RWPE1 (cell line): ENCODE data around the gene CFAP97.

Experiments used
- CTCF ChIA-PET: fragments of 350-600 bp; sonication (Branson Sonifier 250); formaldehyde crosslinking; extraction: SDS; loops from one replicate; lab custom pipeline; 2021; lab: Yijun Ruan, JAX
- POLR2A ChIA-PET: fragments of 400-600 bp; formaldehyde crosslinking; extraction: SDS; loops from one replicate; lab custom pipeline; 2020; ENCODE audit warnings: antibody characterized with exemption; ENCODE audit not compliant: low non-redundant PET; lab: Yijun Ruan, JAX
- DNase-seq: peaks from one replicate; pipeline ENCODE4 v3.0.0; 2012; ENCODE audit warnings: low spot score
- H3K27ac ChIP-seq: fragments of 450-650 bp; 2 replicates; pipeline ENCODE4 v1.5.1; 2017
- TF ChIP-seq, protein P1 (sequence below): fragments of 450-650 bp; conservative IDR thresholded peaks from 2 replicates; pipeline ENCODE4 v1.5.1; 2017; ENCODE audit warnings: low read depth, mild to moderate bottlenecking

Gene CFAP97

DNA sequence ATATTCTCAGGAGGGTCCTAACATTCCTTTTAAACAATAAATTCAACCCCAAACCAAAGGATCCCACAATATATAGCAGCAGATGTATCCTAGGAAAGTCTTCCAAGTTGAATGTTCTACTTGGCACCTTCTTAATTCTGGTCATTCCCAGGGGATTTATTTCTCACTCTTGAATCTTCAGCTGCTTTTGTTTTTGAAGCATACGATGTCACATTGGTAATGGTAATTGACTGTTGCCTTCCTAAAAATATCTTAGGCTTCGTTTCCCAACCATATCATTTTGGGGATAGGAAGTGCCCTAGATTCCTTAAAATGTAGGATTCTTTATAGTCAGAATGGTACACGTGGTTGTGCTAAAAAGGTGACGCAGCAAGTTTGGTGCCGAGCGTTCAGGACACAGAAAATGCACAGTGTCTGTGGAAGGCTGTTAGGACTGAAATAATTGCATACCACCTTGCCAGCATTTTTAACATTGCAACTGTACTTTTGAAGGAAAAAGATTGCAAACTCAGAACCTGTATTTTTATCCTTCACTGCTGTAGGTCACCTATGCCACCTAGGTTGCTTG is 13.7 kb upstream of the CFAP97 start:
- TF ChIP-seq, protein P1, sequence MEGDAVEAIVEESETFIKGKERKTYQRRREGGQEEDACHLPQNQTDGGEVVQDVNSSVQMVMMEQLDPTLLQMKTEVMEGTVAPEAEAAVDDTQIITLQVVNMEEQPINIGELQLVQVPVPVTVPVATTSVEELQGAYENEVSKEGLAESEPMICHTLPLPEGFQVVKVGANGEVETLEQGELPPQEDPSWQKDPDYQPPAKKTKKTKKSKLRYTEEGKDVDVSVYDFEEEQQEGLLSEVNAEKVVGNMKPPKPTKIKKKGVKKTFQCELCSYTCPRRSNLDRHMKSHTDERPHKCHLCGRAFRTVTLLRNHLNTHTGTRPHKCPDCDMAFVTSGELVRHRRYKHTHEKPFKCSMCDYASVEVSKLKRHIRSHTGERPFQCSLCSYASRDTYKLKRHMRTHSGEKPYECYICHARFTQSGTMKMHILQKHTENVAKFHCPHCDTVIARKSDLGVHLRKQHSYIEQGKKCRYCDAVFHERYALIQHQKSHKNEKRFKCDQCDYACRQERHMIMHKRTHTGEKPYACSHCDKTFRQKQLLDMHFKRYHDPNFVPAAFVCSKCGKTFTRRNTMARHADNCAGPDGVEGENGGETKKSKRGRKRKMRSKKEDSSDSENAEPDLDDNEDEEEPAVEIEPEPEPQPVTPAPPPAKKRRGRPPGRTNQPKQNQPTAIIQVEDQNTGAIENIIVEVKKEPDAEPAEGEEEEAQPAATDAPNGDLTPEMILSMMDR: no peak
- no peak overlapping the region for H3K27ac ChIP-seq
- POLR2A ChIA-PET: no interaction called here
- DNase-seq: no peak
- CTCF ChIA-PET: no interaction called here

DNA sequence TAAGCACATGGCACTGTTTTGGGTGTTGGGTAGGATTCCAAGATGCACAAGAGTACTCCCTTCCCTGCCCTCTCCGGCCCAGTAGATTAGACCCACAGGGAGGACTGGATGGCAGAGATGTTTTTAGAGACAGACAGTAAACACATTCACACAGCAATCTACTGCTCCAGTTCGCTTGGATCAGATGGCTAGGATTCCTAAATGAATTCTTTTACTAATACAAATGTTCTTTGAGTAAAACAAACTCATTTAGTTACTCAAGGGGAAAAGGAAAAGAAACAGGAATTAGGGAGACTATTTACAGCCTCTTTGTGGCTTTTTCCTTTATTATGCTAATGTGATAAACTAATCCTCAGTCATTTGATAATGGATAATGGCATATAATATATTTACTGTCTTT is 11.5 kb upstream of the CFAP97 start:
- ChIA-PET CTCF (no interaction called here), POLR2A (no interaction called here)
- H3K27ac ChIP-seq: no peak overlapping the region
- TF ChIP-seq, protein P1: no peak
- DNase-seq: no peak

DNA sequence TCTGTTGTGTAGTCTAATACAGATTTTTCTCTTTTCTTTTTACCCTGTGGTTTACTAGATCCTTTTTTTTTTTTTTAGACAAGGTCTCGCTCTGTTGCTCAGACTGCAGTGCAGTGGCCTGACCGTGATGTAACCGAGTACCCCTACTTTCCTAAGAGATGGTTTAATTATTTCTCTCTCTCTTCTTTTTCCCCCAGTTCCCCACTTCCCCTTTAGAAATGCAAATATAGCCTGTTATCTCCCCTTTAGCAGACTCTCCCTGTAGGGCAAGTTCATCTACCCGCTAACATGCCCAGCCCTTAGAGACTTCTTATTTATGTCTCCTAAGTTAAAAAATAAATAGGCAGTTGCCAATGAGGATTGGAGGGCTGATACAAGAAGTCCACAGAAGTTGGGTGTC is 10.1 kb upstream of the CFAP97 start:
- DNase-seq: no peak
- POLR2A ChIA-PET: no interaction called here
- TF ChIP-seq, protein P1: no peak
- no peak overlapping the region for H3K27ac ChIP-seq
- CTCF ChIA-PET: no interaction called here

DNA sequence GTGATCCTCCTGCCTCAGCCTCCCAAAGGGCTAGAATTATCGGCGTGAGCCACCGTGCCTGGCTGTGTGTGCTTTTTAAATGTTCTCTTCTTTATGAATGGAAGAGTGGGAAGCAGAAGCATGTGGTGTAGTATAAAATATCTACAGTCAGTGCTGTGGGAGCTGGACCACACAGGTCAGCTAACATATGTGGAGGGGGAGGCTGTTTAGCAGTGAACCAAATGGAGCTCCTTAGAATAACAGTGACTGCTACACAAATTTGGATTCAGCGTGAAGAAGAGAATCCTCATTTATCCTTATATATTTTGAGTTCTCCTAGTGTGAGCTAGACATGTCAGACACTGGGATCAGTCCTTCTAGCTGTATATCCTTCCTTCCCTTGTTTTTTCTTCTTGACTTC is 8.8 kb upstream of the CFAP97 start:
- ChIA-PET CTCF (no interaction called here), POLR2A (no interaction called here)
- DNase-seq: no peak
- H3K27ac ChIP-seq: no peak overlapping the region
- TF ChIP-seq, protein P1: no peak

DNA sequence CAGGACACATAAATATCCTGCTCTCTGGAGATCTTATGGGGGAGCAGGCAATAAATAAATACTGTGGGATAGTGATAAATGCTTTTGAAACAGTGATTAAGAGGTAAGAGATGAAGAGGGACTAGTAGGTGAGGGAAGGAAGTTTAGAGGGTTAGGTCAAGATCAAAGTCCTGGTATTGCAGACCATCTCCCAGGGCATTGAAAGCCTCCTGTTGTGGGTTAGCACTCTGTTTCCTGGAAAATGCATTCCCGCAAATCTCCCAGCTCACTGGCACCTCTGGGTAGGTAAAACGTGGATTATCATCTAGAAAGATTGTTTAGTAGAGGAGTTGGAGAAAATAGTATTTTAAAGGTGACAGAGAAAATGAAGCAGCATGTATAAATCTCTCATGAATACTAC is 7.8 kb upstream of the CFAP97 start:
- TF ChIP-seq, protein P1: no peak
- no peak for DNase-seq
- ChIA-PET POLR2A (no interaction called here), CTCF (no interaction called here)
- H3K27ac ChIP-seq: no peak overlapping the region

DNA sequence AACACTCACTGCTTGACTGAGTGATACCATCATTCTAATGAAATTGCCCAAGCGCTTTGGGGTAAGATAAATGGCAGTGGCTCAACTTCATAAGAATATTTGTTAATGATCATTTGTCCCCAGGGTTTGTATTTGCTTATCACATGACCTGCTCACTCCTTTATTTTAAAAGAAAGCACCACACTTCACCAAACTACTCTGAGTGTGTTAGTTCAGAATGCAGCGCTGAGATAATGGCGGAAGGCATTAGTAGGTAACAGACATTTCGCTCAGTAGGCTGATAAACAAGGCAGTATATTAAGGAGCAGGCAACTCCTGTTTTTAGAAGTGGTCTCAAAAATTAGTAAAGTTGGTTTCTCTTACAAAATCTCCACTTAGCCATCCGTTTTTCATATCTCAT is 7.2 kb upstream of the CFAP97 start:
- TF ChIP-seq, protein P1: no peak
- DNase-seq: no peak
- no peak overlapping the region for H3K27ac ChIP-seq
- CTCF ChIA-PET: no interaction called here
- POLR2A ChIA-PET: no interaction called here
